ENCODE measurements around the gene CCDC194. TPM values are rescaled to one million over a fixed set of nuclear protein-coding genes. Genes with fewer than 3 reads are reported as not detected.
"Not testable (repeated sequence)": the region's sequence is repeated elsewhere in the genome, so short reads cannot be mapped to it uniquely, and the experiment has no call there.

Gene CCDC194
- total RNA-seq, 4 donors from 2014 or later: not detected

DNA sequence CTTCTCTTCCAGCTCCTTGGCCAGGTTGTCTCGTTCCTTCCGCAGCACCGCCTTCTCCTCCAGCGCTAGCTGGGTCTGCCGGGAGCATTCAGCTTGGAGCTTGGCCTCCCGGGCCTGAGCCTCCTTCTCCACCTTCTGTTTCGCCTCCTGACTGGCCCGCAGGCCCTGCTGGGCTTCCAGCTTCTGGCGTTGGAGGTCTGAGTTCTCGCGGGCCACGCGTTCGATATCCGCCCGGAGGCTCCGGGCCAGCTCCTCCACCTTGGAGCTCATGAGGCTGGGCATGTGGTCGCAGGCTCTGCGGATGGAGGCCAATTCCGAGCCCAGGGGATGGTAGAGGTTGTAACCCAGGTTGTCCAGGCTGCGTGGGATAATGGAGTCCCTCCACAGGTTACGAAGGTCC lies 28.6 kb downstream of the CCDC194 start:
- no peak overlapping the region for H3K4me3 ChIP-seq

GRCh38 chr19:17363852-17364605 lies 30.0 kb downstream of the CCDC194 start:
- not testable (repeated sequence) for H3K4me3 ChIP-seq; H3K27ac ChIP-seq; H3K9me3 ChIP-seq; H3K27me3 ChIP-seq; DNase-seq (ENCODE audit: low spot score in 2 of 2); H3K36me3 ChIP-seq; H3K4me1 ChIP-seq
- WGBS: 89% methylated on average over 20 of the region's 20 CpGs

More for the DNA sequence above, 28.6 kb downstream of the CCDC194 start:
- no peak for DNase-seq (ENCODE audit: low spot score in 2 of 2)
- no peaks in the 10 kb centered on the region for H3K36me3 ChIP-seq
- H3K27ac ChIP-seq: no peak overlapping the region
- H3K27me3 ChIP-seq: peaks cover 3% of the 10 kb centered on the region
- no peaks in the 10 kb centered on the region for H3K4me1 ChIP-seq
- 94% methylated on average over 22 of the region's 22 CpGs for WGBS
- no peaks in the 10 kb centered on the region for H3K9me3 ChIP-seq
- TF ChIP-seq POLR2AphosphoS5 (IDR thresholded peaks at IDR 0.05) (no peak), POLR2A (IDR thresholded peaks at IDR 0.05) (no peak), EP300 (IDR thresholded peaks at IDR 0.05) (no peak), CTCF (IDR thresholded peaks at IDR 0.05) (no peak)

DNA sequence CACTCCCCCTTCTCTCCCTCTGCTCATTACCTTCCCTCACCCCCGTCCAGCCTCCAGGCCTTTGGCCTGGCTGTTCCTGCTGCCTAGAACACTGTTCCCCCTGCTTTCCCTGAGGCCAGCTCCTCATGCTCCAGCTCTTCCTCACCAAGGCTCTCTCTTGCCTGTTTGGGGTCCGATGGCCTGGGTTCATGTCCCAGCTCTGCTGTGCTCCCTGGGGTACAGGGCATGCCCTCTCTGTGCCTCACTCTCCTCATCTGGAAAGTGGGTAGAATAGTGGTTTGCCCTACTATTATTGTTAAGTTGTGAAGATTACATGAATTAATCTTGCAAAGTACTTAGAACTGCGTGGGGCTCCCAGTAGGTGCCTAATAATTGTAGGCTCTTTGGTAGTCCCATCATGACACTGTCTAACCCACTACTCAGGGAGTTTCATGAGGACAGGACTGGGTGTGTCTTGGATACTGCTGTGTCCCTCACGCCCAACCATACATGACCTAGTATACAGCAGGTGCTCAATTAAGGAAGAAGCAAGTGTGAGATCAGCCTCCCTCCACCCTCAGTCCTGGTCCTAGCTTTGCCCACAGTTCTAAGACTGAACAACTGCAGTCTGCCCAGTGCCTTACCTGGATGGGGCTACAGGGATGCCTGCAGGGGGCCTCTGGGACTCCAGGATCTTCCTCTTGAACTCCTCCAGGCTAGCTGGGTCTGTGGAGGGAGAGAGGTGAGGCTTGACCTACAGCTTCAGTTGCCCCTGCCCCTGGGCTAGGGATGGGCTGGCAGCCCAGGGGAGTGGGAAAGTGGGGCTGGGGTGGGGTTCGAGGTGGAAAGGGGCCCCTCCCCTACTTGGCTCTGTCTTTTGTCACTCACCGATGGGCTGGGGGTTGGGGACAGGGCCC lies 33.8 kb downstream of the CCDC194 start:
- TF ChIP-seq EP300 (IDR thresholded peaks at IDR 0.05) (no peak), POLR2AphosphoS5 (IDR thresholded peaks at IDR 0.05) (no peak), CTCF (IDR thresholded peaks at IDR 0.05) (no peak), POLR2A (IDR thresholded peaks at IDR 0.05) (no peak)
- Histone ChIP-seq H3K4me1 (no peaks in the 10 kb centered on the region), H3K4me3 (no peak overlapping the region), H3K9me3 (no peaks in the 10 kb centered on the region), H3K27me3 (no peaks in the 10 kb centered on the region), H3K27ac (no peak overlapping the region), H3K36me3 (no peaks in the 10 kb centered on the region)
- no peak for DNase-seq (ENCODE audit: low spot score in 2 of 2)
- WGBS: 82% methylated on average over 5 of the region's 6 CpGs

DNA sequence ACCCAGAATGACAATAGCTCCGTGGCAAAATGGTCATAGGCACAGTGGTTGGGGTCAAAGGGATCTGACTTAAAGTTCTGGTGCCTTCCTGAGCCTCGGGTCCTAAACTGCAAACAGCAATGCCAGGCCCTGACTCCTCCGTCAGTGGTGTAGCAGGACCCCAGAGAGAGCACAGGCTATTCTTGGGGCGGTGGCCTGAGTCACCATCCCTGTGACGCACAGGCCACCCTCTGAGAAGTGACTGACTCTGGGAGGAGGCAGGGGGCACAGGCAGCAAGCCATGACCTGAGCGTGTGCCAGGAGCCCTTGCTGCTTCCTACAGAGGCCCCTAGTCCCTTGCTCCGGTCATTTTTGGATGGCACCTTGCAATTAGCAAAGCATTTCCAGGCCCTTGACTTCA lies 35.6 kb downstream of the CCDC194 start:
- no peaks in the 10 kb centered on the region for H3K9me3 ChIP-seq
- DNase-seq (ENCODE audit: low spot score in 2 of 2): no peak
- no peaks in the 10 kb centered on the region for H3K4me1 ChIP-seq
- TF ChIP-seq POLR2AphosphoS5 (IDR thresholded peaks at IDR 0.05) (no peak), CTCF (IDR thresholded peaks at IDR 0.05) (no peak), POLR2A (IDR thresholded peaks at IDR 0.05) (no peak), EP300 (IDR thresholded peaks at IDR 0.05) (no peak)
- H3K27me3 ChIP-seq: no peaks in the 10 kb centered on the region
- no peaks in the 10 kb centered on the region for H3K36me3 ChIP-seq
- H3K27ac ChIP-seq: peak overlapping the region; percentile 69
- 72% methylated on average over 6 of the region's 7 CpGs for WGBS
- H3K4me3 ChIP-seq: no peak overlapping the region

- peak overlapping the region; percentile 69 for H3K27ac ChIP-seq
- WGBS: 91% methylated on average over 10 of the region's 11 CpGs
- H3K36me3 ChIP-seq: no peaks in the 10 kb centered on the region
- no peaks in the 10 kb centered on the region for H3K4me1 ChIP-seq
- no peaks in the 10 kb centered on the region for H3K9me3 ChIP-seq
- no peak for TF ChIP-seq EP300 (IDR thresholded peaks at IDR 0.05)
- TF ChIP-seq CTCF (IDR thresholded peaks at IDR 0.05): no peak
- no peak for TF ChIP-seq POLR2AphosphoS5 (IDR thresholded peaks at IDR 0.05)
- TF ChIP-seq POLR2A (IDR thresholded peaks at IDR 0.05): no peak
- no peak overlapping the region for H3K4me3 ChIP-seq
- DNase-seq (ENCODE audit: low spot score in 2 of 2): no peak
- H3K27me3 ChIP-seq: no peaks in the 10 kb centered on the region
These were observed 36.3 kb downstream of the CCDC194 start for GRCh38 chr19:17357724-17358123.

All from suprapubic skin (tissue), 4 donors.